ENCODE results near the gene PAIP2. TPM values are rescaled to one million over a fixed set of nuclear protein-coding genes. Genes with fewer than 3 reads are reported as not detected.
"Not testable (repeated sequence)": the region's sequence is repeated elsewhere in the genome, so short reads cannot be mapped to it uniquely, and the experiment has no call there.

The PAIP2 gene
- total and polyA plus RNA-seq, 2 of the 4 experiments (the other 2 are of a cell fraction): 41.9 to 59.5 TPM

DNA sequence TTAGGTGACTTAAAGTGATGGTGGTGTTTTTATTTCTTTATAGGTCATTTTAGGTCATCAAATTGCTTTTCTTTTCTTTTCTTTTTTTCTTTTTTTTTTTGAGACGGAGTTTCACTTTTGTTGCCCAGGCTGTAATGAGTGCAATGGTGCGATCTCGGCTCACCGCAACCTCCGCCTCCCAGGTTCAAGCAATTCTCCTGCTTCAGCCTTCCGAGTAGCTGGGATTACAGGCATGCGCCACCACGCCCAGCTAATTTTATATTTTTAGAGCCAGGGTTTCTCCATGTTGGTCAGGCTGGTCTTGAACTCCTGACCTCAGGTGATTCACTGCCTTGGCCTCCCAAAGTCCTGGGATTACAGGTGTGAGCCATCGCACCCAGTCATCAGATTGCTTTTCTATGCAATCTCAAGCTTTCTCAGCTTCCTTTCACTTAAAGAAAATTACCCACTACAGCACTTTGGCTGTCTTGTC, 30.9 kb upstream of the PAIP2 start:
- Histone ChIP-seq H4K20me1 (ENCODE audit: insufficient read depth, low read length) (peaks cover 93% of the 10 kb centered on the region), H2BK5ac (ENCODE audit: low read depth, low read length, poor library complexity, severe bottlenecking) (peak overlapping the region; percentile 13), H3K79me1 (ENCODE audit: low read depth in 1 of 2, low read length in 2 of 2) (peaks cover 0 to 35% of the 10 kb centered on the region in 2 experiments; a peak in 2 of 4 replicates)
- CTCF ChIA-PET: interaction anchor here (1.5 kb wide), 1 partner anchor 10 kb away, joined by 3 read pairs; no protein-coding TSS in a partner anchor
- H3K9me1 ChIP-seq (ENCODE audit: insufficient read depth, low read length); H2AK5ac ChIP-seq (ENCODE audit: low read depth, low read length); H3K4ac ChIP-seq (ENCODE audit: low read depth, low read length); H3K27ac ChIP-seq (ENCODE audit: insufficient read depth, low read length); H4K8ac ChIP-seq (ENCODE audit: low read depth in 2 of 2, low read length in 2 of 2); H3K4me2 ChIP-seq (ENCODE audit: low read depth, low read length); H3K4me1 ChIP-seq (ENCODE audit: control insufficient read depth, insufficient read depth, low read length); ATAC-seq (ENCODE audit: low read depth); H4K5ac ChIP-seq (ENCODE audit: low read depth, low read length); H3K36me3 ChIP-seq (ENCODE audit: control insufficient read depth, insufficient read depth, low read length); H3K18ac ChIP-seq (ENCODE audit: low read depth, low read length); DNase-seq; H2BK15ac ChIP-seq (ENCODE audit: low read depth, low read length); POLR2A ChIA-PET (ENCODE audit: unreplicated experiment); dilution Hi-C loops (cut with HindIII; ENCODE audit: low sequenced_read_pairs, unreplicated experiment); H2AFZ ChIP-seq (replicated peaks; ENCODE audit: low read length, poor library complexity); H3K56ac ChIP-seq (ENCODE audit: extremely low read depth, insufficient read depth, low read length); H2AK9ac ChIP-seq (replicated peaks; ENCODE audit: low read depth, low read length, poor library complexity); H3K9ac ChIP-seq (ENCODE audit: low read depth, low read length); H3K4me3 ChIP-seq (ENCODE audit: insufficient read depth, low read depth, low read length); in situ Hi-C loops (cut with MboI; ENCODE audit: low sequenced_read_pairs); H3K9me3 ChIP-seq (ENCODE audit: control insufficient read depth, insufficient read depth, low read length); H2BK120ac ChIP-seq (ENCODE audit: low read depth, low read length); BruUV-seq (replicated peaks); H2BK20ac ChIP-seq (ENCODE audit: low read depth, low read length); H3K14ac ChIP-seq (replicated peaks; ENCODE audit: low read depth, low read length); H4K91ac ChIP-seq (ENCODE audit: insufficient read depth, low read depth, low read length); intact Hi-C loops (cut with micrococcal nuclease); H3K27me3 ChIP-seq (ENCODE audit: control insufficient read depth, insufficient read depth, low read length); H3K23ac ChIP-seq (ENCODE audit: low read depth, low read length): not testable (repeated sequence)
- WGBS, 2 experiments (ENCODE audit: extremely low coverage in 2 of 2, insufficient read length in 1 of 2): 88% methylated on average over 7 of the region's 9 CpGs; no CpG with 5 or more reads in 1 of the 2 experiments

Data from IMR-90 (cell line).